Stimulated activated CD4-positive, alpha-beta T cell treated with anti-CD3 and anti-CD28 coated beads, TNF-alpha, amount 100 ng/mL, for 1 hour (primary cell): ENCODE measurements around the gene TRAPPC2L.

Source experiments
- DNase-seq, 3 donors: peaks; one replicate each; pipeline ENCODE4 v3.0.0-alpha.2; 2020; ENCODE audit warnings: low read depth in 3 of 3, low spot score in 1 of 3

TRAPPC2L gene

GRCh38 chr16:88908307-88908706, 51.4 kb downstream of the TRAPPC2L start:
- no peak for DNase-seq

DNA sequence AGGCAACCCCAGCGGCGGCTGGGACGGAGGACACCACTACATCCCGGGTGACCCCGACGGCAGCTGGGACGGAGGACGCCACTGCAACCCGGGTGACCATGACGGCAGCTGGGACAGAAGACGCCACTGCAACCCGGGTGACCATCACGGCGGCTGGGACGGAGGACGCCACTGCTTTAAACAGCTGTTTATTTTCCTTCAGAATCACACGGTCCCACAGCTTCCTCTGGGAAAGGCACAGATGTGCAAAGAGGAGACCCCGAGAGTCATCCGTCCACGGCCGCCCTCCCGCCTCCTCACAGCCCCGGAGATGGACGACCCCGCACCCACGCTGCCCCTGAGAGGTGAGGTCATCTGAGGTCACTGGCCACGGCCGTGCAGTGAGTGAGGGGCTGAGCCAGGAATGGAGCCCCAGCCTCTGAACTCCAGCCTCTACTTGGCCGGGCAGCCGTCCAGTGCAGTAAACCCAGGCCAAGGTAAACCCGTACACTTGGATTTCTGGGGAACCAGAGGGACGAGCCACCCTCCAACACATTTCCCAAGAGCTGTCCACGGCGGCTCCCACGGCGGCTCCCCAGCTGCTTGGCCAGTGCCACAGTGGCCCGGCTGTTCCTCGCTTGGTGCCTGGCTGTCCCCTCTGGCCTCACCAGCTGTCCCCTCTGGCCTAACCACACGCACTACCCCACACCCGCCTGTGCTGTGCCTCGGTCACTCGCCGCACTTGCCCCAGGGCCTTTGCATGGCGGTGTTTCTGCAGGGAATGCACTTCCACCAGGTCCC, 52.7 kb downstream of the TRAPPC2L start:
- no peak for DNase-seq

DNA sequence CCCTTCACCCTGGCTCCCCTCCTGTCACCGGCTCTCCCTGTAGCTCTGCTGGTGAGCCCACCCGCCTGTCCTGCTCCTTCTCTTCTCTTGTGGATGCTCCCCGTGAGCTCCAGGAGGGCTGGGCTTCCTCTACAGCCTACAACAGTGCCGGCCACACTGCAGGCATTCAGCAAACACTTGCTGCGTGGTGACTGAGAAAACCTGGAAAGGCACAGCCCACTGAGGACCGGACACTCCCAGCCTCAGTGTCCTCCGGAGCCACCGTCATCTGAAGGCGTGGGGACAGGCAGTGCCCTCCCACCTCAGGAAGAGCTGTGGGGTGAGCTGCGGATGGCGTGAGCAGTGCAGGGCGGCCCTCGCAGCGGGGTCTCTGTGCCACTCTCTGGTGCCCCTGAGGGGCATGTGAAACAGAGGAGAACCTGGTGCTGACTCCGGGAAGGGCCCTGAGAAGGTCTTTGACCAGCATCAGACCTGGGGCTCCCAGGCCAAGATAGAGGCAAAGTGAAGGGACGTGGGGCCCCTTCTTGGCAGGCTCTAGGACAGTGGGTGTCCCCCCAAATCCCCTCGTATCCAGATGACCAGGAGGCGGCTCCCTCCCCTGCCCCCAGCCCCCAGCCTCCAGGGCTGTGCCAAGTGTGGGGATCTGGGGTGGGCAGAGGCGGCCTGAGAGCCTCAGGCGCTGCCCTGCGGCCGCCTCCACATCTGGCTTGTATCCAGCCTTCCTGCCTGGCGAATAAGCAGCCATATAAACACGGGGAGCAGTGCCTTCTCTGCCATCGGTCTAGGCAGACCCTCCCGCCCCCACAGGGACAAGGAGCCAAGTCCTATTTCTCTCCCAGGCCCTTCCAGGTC, 53.6 kb downstream of the TRAPPC2L start:
- no peak for DNase-seq

DNA sequence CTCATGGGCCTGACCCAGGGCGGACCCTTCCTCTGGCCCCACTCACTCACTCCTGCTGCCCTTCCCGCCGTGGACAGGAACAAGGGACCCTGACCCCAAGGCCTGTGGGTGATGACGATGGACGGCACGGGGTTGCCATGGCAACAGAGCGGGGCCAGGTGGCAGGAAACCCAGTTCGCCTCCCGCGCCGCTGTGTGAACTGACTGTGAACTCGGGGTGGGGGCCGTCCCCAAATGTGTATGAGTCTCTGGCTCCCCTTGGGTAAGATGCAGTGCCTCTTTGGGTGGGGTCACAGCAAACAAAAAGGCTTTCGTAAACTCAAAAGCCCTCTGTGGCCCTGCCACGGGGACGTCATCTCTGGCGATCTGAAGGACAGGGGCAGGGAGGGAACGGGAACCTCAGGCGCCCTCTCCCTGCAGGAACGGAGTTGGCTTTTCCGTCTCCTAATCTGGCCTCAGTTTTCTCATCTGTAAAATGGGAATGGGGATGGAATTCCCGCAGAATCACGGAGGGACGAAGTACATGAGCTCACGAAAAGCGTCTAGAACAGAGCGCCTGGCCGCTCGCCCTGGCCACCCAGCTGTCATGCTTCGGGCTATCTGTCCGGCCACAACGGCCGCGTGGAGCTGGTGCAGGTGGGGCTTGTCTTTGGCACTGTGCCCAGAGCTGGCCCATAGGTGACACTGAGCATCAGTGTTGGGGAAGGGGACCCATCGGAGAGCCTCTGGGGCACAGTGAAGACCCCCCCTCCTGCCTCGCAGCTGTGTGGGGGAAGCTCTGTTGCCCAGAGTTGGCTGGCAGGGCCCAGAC, 54.4 kb downstream of the TRAPPC2L start:
- no peak for DNase-seq

DNA sequence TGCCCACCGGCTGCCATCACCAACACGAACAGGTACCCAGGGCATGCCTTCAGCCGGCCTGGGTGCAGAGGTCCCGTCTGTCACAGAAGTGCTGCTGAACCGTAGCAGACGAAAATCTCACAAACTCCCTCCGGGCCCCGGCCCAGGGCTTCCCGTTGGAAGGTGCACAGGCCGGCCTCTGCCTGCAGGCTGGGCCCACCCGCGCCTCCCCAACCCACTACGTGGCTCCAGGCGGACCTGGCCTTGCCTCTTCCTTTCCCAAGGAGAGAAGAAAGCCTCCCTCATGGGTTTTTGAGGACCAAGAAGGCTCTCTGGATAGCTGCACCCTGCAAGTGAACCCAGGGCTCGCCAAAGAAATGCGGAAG, 55.0 kb downstream of the TRAPPC2L start:
- no peak for DNase-seq
